Uterus (tissue), 2 donors: ENCODE results near the gene TCTN1.

ENCODE experiments used
- POLR2A ChIP-seq, 2 donors: fragments of 450-650 bp; IDR thresholded peaks; one replicate each; pipeline ENCODE4 v1.6.1; 2016; ENCODE audit warnings: antibody characterized with exemption in 2 of 2, mild to moderate bottlenecking in 1 of 2, moderate library complexity in 1 of 2
- TF ChIP-seq, protein P1 (sequence below), 4 experiments: fragments of 200-600 bp in 2 of 4; fragments of 450-650 bp in 2 of 4; sonication (generic) in 2 of 4; IDR thresholded peaks; one replicate each; pipeline ENCODE4 v1.5.1; 2016 to 2019; ENCODE audit warnings: antibody characterized with exemption in 4 of 4, mild to moderate bottlenecking in 2 of 4, moderate library complexity in 1 of 4

GRCh38 chr12:110676171-110676570 is 62.2 kb downstream of the TCTN1 start:
- TF ChIP-seq, protein P1, sequence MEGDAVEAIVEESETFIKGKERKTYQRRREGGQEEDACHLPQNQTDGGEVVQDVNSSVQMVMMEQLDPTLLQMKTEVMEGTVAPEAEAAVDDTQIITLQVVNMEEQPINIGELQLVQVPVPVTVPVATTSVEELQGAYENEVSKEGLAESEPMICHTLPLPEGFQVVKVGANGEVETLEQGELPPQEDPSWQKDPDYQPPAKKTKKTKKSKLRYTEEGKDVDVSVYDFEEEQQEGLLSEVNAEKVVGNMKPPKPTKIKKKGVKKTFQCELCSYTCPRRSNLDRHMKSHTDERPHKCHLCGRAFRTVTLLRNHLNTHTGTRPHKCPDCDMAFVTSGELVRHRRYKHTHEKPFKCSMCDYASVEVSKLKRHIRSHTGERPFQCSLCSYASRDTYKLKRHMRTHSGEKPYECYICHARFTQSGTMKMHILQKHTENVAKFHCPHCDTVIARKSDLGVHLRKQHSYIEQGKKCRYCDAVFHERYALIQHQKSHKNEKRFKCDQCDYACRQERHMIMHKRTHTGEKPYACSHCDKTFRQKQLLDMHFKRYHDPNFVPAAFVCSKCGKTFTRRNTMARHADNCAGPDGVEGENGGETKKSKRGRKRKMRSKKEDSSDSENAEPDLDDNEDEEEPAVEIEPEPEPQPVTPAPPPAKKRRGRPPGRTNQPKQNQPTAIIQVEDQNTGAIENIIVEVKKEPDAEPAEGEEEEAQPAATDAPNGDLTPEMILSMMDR (IDR thresholded peaks at IDR 0.05) = no peak
- no peak for TF ChIP-seq POLR2A (IDR thresholded peaks at IDR 0.05)
